ENCODE data around the gene TDRKH.

TDRKH gene

DNA sequence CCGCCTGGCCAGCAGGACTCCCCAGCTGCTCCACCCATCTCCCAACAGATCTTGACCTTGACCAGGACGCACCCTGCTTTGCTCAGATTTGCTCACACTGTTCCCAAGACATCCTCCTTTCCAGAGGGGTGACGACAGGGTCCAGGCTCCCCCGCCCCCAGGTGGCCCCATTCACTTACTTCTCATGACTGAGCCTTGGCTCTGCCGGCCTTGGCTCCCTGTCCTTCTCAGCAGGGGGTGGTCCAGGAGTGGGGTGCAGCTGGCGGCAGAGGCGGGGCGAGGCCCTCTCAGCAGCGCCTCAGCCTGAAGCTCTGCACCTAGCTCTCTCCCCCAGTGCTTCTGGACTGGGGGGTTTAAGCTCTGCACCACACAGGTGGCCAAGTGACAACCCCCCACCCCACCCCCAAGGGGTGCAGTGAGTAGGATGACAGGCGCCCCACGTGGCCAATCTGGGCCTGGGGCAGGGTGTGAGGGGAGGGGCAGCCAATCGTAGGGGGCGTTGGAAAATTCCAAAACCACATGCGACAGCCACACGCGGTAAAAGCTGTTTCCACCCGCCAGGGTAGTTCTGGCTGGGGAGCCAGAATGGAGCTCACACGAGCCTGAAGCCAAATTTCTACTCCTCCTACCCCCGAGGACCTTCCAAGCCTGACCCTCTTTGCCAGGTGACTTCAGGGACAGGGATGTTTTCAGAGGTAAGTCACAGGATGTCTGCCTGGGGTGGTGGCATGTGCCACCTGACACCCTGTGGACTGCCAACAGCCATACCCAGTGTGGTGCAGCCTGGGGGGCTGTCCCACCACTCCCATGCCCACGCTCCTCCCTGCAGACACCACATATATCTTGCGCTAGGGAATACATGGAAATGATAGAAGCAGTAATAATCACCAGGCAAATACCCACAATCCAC is 35.7 kb upstream of the TDRKH start:
- no peak for DNase-seq
- in situ Hi-C loops (cut with HindIII; ENCODE audit: low pct_ligation_motif_present, low pct_unique_long_range_greater_than_20kb, low sequenced_read_pairs): no loop called here

DNA sequence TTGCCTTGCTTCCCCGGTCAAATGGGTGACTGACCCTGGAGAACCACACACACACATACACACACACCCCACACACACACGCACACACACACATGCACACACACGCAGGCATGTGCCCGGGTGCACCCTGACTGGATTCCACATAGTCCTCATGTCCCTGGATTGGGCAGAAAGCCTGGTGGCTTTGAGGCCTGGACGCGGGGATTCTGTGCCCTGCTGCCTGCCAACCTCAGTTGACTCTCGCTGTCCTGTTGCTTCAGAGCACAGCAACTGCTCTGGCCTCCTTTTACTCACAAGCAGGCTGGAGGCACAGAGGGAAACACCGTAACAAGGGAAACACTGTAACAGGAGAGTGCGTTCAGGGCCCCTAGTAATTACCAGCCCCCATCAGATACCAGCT is 34.9 kb upstream of the TDRKH start:
- DNase-seq: no peak
- in situ Hi-C loops (cut with HindIII; ENCODE audit: low pct_ligation_motif_present, low pct_unique_long_range_greater_than_20kb, low sequenced_read_pairs): no loop called here

DNA sequence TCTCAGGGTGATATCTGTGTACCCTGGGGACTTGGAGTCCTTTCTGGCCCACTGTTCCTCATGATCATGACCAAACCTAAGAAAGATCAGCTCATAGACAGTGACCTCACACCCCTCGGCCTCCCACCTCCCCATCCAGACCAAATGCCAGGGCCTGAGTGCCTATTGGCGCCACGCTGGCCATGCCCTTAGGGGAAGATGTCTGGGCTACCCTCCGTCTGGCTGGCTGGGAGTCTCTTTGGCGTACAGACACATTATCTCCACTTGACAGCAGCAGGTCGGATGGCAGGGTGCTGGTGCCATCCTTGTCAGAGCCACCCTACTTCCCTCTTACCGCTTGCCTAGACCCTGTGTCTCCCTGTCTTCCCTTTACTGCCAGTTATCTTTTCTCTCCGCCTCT is 32.9 kb upstream of the TDRKH start:
- DNase-seq: no peak
- in situ Hi-C loops (cut with HindIII; ENCODE audit: low pct_ligation_motif_present, low pct_unique_long_range_greater_than_20kb, low sequenced_read_pairs): no loop called here

DNA sequence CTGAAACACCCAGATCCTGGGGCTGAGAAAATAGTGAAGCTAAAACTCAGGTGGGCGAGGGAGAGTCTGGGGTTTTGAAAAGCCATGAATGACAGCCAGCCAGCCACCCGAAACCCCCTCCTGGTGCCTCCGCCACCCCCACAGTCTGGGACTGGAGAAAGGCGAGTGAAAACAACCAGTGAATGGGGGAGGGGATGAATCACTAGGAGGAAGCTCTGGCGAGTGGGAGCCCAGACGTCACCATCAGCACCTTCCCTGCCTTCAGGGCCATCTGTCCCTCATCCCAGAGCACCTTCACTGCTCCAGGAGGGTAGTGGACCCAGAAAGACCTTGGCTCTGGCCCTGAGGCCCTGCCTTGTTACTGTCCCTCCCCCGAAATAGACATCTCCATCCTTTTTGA is 32.1 kb upstream of the TDRKH start:
- in situ Hi-C loops (cut with HindIII; ENCODE audit: low pct_ligation_motif_present, low pct_unique_long_range_greater_than_20kb, low sequenced_read_pairs): no loop called here
- no peak for DNase-seq

DNA sequence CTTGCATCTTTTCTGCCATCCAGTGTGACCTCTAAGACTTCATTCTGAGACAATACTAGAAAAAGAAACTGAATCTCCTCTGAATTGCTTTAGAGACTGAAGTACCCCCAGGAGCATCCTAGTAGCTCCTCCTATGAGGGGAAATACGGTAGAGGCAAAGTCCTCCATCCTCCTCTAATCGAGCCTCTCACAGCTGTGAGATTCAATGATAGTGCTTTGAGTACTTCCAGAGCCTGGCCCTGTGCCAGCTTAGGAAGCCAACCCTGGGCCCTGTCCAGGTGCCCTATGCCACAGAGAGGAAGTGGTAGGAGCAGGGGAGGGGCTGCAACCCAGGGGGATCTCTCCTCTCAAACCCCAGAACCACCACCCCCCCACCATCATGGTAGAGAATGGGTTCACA is 30.6 kb upstream of the TDRKH start:
- no peak for DNase-seq
- in situ Hi-C loops (cut with HindIII; ENCODE audit: low pct_ligation_motif_present, low pct_unique_long_range_greater_than_20kb, low sequenced_read_pairs): no loop called here

DNA sequence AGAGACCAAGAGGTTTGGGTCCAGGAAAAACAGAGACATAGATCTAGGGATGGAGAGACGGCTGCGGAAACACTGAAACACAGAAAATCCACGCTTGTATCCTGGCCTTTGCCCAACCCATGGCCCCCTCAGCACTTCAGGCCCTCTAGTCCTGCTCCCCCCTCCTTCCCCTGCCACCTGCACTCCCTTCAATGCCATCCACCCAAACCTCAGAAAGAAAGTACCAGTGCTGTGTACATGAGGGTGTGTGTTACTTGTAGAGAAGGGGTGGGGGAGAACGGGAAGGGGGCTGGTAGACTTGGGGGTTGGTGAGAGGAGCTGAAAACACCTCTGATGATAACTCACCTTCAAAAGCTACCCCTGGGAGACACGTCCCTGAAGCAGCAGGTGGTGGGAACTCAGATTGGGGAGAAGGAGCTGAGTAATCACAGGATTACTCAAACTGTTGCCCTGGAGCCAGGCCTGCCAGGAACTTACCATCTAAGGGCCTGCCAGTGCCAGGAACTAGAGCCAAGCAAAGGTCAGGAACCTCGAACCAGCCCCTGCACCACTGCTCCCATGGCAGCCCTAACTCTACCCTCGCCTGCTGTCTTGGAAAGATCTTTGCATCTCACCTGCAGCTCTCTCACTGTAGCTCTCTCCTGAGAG is 29.8 kb upstream of the TDRKH start:
- no peak for DNase-seq
- in situ Hi-C loops (cut with HindIII; ENCODE audit: low pct_ligation_motif_present, low pct_unique_long_range_greater_than_20kb, low sequenced_read_pairs): no loop called here

DNA sequence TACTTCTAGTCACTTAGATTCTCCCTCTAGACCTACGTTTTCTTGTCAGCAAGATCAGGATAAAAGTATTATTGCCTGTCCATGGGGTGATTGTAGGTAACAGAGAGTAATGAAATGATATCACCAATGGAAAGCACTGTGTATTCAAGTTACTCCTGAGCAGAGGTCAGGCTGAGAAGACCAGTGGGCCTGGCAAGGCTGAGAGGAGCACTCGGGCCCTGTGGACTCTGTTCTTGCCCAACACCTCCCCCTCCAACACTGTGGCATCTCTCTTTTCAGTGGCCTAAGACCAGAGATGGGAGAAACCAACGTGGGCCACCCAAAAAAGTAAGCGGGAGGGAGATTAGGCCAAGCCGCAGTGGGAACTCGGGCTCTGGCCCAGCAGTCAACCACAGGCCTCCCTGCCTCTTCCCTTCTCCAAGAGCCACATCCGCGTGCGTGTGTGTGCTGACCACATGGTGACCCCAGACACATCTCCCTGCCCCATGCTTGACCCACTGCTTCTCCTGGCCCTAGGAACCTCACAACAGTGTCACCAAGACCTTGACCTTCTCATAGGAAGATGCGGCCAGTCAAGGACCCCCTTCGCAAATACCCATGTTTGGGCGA is 29.0 kb upstream of the TDRKH start:
- in situ Hi-C loops (cut with HindIII; ENCODE audit: low pct_ligation_motif_present, low pct_unique_long_range_greater_than_20kb, low sequenced_read_pairs): no loop called here
- no peak for DNase-seq

DNA sequence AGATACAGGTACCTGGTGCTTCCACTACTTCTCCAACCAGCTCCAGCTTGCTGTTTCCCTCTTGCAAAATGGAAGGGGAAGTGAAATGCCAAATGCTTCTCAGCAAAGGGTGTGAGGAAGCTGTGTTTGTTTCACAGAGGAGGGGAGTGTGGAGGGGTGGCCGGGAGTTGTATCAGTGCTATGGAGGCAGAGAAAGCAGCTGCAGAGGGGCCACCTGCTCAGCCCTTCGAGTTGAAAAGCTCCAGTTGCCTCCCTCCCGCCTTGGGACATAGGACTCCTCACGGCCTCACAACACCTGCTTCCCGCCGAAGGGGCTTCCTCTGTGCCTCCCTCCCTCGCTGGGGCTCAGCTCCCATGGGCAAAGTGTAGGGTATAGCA is 27.0 kb upstream of the TDRKH start:
- in situ Hi-C loops (cut with HindIII; ENCODE audit: low pct_ligation_motif_present, low pct_unique_long_range_greater_than_20kb, low sequenced_read_pairs): no loop called here
- no peak for DNase-seq

DNA sequence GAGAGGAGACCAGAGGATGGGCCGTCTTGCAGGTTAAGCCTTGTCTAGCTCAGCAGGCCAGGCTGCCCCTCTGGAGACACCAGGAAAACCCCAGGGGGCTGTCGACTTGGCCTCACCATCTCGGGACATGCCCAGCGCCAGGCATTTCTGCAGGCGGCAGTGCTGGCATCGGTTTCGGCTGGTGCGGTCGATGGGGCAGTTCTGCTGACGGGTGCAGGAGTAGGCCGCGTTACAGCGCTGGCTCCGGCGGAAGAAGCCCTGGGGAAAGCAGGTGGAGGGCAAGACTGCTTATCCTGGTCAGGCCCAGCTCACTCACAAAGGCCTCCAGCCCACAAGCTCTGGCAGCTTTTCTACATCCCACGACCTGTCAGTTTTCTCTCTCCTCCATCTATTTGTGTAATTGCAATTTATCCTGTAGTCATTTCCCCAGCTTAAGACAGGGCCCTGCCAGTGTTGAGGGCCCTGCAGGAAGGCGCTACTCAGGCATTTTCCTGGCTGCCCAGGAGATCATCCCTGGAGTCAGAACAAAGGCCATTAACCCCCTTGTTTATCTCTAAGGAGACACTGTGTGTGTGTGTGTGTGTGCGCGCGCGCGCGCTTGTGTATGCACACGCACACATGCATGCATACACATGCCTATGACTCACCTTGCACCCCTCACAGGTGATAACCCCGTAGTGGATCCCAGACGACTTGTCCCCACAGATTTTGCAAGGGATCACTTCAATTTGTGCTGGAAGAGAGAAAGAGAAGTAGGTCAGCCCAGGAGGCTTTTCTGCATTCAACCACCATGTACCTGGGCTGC is 26.4 kb upstream of the TDRKH start:
- in situ Hi-C loops (cut with HindIII; ENCODE audit: low pct_ligation_motif_present, low pct_unique_long_range_greater_than_20kb, low sequenced_read_pairs): no loop called here
- DNase-seq: no peak

DNA sequence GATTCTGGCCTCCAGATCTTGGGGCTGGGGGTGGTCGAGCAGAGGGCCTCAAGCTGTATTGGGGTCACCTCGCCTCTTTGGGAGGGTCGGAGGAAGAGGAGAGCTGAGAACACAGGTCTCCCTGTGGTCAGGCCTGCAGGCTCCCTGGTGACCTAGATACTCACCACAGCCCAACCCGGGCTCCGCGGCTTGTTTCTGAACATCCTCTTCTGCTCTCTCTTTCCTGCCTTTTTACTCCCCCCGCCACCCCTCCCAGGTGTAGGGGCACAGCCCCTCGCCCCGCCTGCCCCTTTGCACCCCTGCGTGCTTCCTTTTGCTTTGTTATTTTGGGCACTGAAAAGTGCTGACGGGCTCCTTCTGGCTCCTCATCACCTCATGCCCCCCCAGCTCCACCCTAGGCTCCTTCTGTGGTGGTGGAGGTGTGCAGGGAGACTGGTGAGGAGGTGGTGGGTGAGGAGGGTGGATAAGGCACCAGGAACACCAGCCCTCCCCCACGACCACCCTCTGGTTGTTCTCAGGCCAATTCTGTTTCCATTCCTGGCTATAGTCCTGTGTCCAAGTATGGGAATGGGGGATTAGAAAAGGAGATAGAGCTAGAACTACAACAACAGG is 25.5 kb upstream of the TDRKH start:
- DNase-seq: no peak
- in situ Hi-C loops (cut with HindIII; ENCODE audit: low pct_ligation_motif_present, low pct_unique_long_range_greater_than_20kb, low sequenced_read_pairs): no loop called here

DNA sequence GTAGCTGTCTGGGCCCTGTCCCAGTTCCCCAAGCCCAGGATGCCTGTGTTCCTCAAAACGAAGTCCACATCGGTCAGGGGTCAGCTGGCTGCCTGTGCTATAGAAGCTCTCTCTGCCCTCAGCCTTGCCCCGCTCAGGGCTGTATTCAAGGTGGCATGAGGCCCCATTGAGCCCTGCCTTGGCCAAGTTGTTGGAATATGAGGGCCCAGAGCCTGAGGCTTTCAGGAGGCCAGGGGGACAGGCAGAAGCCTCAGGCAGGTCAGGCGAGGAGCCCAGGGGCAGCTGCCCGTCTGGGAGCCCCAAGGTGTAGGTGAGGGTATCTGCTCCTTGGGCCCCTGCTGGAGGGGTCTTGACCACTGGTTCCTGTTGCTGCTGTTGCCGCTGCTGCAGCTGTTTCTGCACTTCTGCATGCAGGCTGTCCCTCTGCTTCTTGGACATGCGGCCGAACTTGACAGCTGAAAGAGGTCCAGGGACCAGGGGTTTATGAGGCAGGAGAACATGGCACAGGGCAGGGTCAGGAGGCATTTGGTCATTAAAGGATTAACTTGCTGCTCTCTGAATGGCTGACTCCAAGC is 24.8 kb upstream of the TDRKH start:
- in situ Hi-C loops (cut with HindIII; ENCODE audit: low pct_ligation_motif_present, low pct_unique_long_range_greater_than_20kb, low sequenced_read_pairs): no loop called here

DNA sequence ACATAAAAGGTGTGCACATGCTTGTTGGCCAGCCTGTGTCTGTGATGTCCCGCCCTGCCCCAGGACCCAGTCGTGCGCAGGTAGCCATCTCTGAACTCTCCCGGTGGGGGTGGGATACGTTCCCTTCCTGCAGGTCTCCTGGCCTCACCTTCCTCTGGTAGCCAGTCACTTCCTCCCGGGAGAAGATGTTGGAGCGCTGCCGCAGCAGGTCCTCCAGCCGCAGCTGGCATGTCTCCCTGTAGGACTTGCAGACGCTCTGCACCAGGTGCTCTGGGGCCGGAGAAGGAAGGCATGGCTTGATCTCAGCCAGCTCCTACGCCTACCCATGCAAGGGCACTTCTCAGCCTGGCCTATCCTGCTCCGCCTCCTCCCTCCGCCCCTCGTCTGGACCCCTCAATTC is 24.1 kb upstream of the TDRKH start:
- in situ Hi-C loops (cut with HindIII; ENCODE audit: low pct_ligation_motif_present, low pct_unique_long_range_greater_than_20kb, low sequenced_read_pairs): no loop called here
- DNase-seq: no peak

More for the DNA sequence above, 24.8 kb upstream of the TDRKH start:
- no peak for DNase-seq

DNA sequence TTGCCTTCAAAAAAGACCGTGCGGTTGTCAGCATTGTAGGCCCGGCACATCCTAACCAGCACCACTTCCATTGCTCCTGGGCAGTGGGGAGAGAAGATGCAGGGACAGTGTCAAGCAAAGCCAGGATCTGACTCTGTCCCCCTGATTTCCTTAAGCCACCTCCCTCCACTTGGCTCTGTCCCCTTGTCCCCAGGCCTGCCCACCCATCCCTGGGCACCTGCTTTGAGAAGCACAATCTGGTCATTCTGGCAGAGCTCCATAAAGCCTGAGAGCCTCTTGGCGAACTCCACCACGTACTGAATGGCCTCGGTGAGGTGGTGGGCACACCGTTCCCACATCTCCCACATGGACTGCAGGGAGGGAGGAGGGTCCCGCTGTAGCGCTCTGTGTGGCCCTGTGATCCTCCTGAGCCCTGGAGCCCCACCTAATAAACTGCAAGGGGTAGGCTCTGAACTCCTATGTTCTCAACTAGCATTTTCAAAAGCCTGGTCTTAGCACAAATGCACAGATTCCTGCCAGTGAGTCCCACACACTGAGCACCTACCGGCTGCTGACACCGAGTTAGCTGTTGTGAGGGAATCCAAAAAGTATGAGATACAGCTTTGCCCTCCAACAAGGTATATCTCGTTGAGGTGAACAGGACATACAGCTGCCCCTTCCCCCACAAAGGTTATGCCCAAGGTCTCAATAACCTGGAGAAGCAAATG is 23.1 kb upstream of the TDRKH start:
- DNase-seq: no peak
- in situ Hi-C loops (cut with HindIII; ENCODE audit: low pct_ligation_motif_present, low pct_unique_long_range_greater_than_20kb, low sequenced_read_pairs): no loop called here

DNA sequence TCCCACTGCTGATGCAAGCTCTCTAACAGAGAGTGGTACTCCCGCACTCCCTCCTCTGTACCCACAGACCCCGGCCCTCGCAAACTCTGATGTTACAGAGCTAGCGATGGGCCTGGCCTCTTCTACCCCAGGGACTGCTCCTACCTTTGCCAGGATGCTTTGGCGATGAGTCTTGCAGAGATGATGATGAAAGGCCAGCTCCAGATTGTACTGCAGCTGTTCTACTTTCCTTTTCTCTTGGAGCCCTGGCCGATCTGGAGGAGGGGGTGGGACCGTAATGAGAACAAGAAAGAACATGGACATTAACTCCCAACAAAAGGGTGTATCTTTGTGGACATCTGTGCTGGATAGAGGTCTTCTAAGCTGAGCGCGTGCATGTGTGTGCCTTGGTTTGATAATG is 20.9 kb upstream of the TDRKH start:
- in situ Hi-C loops (cut with HindIII; ENCODE audit: low pct_ligation_motif_present, low pct_unique_long_range_greater_than_20kb, low sequenced_read_pairs): no loop called here
- no peak for DNase-seq

DNA sequence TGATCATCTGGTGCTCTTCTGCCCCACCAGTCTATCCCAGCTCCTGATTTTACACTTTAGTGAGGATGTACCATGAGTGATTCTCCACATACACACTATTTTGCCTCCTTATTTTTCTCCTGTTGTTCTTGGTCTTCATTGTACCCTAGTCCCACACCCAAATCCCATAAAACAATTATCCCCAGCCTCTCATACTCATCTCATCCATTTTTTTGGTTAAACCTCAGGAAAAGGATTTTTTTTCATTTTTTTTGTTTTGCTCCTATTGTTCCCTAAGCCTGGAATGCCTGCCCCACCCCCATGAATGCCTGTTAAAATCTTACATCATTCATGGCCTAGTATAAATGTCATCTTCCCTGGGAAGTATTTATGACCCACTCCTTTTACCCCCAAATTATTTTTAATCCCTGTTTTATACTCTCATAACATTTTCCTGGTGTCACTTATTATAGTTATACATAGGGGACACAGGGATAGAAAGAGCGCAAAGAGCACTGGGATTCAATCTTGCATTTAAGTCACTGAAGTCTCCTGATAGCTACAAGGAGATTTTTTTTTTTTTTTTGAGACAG is 19.8 kb upstream of the TDRKH start:
- in situ Hi-C loops (cut with HindIII; ENCODE audit: low pct_ligation_motif_present, low pct_unique_long_range_greater_than_20kb, low sequenced_read_pairs): no loop called here
- no peak for DNase-seq

DNA sequence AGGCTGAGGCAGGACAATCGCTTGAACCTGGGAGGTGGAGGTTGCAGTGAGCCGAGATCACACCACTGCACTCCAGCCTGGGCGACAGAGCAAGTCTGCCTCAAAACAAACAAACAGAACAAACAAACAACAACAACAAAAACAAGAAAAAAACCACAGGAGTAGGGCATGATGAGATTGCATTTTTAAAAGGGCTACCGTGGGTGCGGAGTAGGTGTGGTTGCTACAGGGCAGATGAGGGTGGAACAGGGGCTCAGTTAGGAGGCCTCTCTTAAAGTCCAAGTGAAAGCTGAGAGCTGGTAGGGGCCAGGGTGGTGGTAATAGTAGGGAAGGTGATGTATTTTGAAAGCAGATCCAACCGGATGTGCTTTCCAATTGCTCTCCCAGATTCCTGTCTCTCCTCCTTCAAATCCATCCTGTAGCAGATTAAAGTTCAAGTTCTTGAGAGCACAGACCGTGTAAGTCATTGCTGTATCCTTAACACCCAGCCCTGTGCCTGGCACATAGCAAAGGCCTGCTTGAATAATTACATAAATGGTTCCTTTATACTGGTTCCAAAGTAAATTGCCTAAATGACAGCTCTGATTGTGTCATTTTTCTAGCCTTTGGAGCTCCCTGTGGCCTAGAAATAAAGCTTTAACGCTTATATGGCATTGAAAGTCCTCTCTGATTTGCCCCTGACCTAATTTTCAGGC is 19.1 kb upstream of the TDRKH start:
- DNase-seq: no peak
- in situ Hi-C loops (cut with HindIII; ENCODE audit: low pct_ligation_motif_present, low pct_unique_long_range_greater_than_20kb, low sequenced_read_pairs): no loop called here

DNA sequence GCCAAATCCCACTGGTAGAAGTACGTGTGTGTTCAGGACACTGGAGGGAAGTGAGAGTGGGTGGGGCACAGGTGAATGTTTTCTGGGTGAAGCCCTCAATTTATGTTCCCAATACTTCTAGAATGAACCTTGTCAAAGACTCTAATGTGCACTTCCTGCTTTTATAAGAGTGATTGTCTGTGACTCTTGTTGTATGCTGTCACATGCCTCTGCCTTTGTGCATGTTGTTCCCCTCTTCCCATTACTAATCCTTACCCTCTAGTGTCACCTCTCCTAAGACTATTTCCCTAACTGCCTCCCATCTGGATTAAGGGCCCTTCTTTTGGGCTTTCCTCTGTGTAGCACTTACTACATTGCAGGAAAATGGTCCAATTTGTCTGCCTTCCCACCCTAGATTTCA is 17.5 kb upstream of the TDRKH start:
- DNase-seq: no peak
- in situ Hi-C loops (cut with HindIII; ENCODE audit: low pct_ligation_motif_present, low pct_unique_long_range_greater_than_20kb, low sequenced_read_pairs): no loop called here
